Right hindlimb (tissue), 1 donor: Measurements from ENCODE around the gene UTP11.
A peak's percentile ranks its signal among the peaks of the same experiment; 100 is the strongest.

Experiments
- DNase-seq: peaks from one replicate; pipeline ENCODE4 v3.0.0-alpha.2; 2018

The UTP11 gene

GRCh38 chr1:38003261-38004250, 9.0 kb upstream of the UTP11 start:
- peak; percentile 58 for DNase-seq

DNA sequence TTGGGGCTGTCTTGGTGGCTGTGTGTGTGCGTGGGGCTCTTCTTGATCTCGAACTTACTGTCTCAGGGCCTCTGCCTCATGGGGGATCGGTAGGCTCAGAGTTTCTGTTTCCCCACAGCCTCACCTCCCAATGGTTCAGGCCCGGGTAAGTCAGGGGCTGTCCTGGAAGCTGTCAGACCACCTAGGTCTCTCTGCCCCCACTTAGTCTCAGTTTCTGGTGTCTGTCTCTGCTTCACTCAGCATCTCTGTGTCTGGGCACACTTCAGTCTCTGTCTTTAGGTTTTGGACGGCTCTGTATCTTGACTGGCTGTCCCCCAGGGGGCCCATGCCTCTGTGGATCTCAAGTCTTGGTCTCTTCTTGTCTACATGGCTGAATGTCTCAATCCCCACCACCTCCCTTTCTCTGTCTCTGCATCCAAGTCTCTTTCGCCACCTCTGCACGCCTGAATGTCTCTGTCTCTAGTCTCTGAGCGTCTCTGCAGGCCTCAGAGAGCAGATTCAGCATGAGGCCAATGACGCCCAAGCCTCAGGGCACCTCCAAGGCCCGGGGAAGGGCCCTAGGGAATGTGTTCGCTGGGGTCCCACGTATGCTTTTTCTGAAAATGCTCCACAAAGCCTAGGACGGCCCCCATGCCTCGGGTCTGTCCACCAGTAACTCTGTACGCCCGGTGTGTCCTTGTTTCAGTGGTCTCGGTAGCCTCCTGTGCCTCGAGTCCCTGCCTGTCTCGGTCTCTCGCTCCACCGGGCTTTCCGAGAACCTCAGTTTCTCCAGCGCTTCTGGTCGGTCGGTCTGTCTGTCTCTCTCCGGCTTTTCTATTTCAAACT, 8.0 kb upstream of the UTP11 start:
- no peak for DNase-seq

DNA sequence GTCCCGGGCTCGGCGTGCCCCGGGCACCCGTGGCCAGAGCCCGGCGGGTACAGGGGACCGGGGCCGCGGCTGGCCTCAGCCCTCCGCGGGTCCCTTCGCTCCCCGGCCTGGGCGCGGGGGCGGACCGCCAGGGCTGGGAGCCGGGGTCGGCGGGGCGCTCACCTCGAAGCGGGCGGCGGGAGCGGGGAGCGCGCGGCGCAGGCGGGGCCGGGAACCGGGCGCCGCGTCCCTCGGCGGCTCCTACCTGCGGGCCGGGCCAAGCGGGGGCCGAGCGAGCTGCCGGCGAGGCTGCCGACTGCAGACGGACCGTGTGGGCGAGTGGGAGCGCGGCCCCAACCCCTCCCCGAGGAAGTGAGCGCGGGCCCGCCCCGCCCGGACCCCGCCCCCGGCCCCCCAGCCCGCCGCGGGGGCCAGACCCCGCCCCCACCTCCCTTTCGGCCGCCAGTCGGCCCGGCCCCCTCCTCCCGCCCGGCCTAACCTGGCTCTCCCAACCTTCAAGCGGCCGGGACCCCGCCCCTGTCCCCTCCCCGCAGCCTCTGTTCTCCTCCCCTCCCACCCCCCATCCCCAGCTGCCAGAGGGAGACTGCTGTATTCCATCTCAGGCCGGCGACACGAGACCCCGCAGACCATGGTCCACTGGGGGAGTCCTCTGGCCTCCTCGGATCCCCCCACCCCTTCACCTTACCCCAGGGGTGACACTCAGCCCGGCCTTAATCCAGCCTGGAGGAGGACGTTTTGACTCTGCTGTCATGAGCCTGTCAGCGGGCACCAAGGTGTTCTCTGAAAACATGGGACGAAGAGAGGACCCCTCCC, 7.1 kb upstream of the UTP11 start, which contains the start of gene FHL3:
TSS of gene FHL3 (minus strand) at position 320 of the 813 bp plus-strand sequence. CDS start 6,102 bp downstream, outside the sequence.
- DNase-seq, result peak; percentile 90

- DNase-seq, result peak; percentile 49
Observed at GRCh38 chr1:38006008-38006828, 6.3 kb upstream of the UTP11 start.

- DNase-seq, result no peak
Observed at GRCh38 chr1:38009088-38009840, 3.3 kb upstream of the UTP11 start.

GRCh38 chr1:38009841-38010180, 2.7 kb upstream of the UTP11 start:
- no peak for DNase-seq

GRCh38 chr1:38013227-38013622, 691 bp downstream of the UTP11 start:
- no peak for DNase-seq

- no peak for DNase-seq
Observed at GRCh38 chr1:38014171-38014570, 1.6 kb downstream of the UTP11 start.

GRCh38 chr1:38014724-38015424, 2.3 kb downstream of the UTP11 start:
- no peak for DNase-seq

DNA sequence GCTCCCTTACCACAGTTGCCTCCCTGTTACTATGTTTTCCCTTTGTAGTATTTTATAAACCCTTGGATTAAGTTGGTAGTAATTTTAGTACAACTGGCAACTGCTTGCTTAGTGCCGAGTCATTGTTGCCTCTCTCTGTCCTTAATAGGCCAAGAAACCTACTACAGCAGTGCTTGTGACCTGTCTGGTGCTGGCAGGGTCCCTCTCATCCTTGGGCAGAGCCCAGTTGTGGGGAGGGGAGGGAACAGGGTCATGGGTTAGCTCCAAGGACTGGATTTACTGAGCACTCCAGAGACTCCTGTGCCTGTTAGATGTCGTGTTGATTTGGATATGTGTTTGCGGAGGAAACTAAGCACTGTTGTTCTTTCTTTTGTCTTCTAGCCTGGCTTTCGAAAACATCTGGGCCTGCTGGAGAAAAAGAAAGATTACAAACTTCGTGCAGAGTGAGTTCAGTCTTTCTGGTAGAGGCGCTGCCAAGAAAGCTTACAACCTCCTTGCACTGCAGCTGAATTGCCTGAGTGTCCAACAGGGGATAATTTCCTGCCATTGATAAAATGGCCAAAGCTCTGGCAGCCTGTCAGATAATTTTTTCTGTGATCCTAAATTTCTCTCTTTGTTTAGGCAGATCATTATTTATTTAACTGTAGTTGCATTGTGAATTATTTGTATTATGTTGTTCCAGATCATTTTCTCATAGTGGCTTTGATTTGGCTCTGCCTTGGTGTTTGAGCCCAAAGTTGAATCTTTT, 3.6 kb downstream of the UTP11 start:
- DNase-seq, result no peak

GRCh38 chr1:38018864-38019343, 6.4 kb downstream of the UTP11 start:
- no peak for DNase-seq

DNA sequence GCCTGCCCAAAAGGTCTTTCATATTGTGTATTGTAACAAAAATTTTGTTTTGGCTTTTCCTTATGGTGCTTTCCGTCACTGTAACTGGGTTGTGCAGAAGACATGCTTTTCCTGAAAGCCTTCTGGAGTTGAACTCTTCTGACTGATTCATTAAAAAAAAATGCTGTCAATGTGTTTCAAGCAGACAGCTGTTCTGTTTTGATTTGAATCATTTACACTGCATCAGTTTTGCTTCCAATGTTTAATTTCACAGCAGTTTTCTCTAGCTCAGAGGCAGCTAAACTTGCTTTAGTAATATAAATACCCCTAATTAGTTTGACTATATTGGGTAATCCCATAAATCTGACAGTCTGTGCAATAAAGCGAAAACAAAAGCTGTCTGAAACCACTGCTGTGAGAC, 7.9 kb downstream of the UTP11 start:
- no peak for DNase-seq

- DNase-seq, result no peak
Observed at GRCh38 chr1:38021969-38022368, 9.4 kb downstream of the UTP11 start.

- no peak for DNase-seq
Observed at GRCh38 chr1:38022810-38023209, 10.3 kb downstream of the UTP11 start.

DNA sequence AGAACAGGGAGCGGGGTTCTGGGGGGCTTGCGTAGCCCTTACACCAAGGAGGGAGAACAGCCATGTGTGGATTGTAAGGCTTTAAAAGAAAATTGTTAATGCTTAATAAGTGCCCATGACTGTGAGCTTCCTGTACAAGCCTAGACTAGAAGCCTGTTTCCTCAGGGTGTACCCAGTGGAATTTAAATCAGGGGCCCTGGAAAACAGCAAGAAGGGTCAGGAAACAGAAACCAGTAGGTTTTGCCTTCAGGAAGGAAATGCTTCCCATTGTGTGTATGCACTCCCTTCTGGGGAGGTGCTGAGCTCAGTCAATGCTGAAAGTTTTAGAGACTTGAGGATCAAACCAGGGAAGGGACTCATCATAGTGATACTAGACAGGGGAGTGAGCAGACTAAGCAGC, 12.7 kb downstream of the UTP11 start:
- no peak for DNase-seq

- no peak for DNase-seq
Observed at GRCh38 chr1:38025664-38026063, 13.1 kb downstream of the UTP11 start.

- DNase-seq, result peak; percentile 62
Observed at GRCh38 chr1:38026592-38027200, 14.2 kb downstream of the UTP11 start.

- DNase-seq, result no peak
Observed at GRCh38 chr1:38027201-38028104, 14.9 kb downstream of the UTP11 start.
